Measurements from ENCODE around the gene F7.

- TF ChIP-seq CTCF (IDR thresholded peaks at IDR 0.05) = no peak
- TF ChIP-seq, protein P1, sequence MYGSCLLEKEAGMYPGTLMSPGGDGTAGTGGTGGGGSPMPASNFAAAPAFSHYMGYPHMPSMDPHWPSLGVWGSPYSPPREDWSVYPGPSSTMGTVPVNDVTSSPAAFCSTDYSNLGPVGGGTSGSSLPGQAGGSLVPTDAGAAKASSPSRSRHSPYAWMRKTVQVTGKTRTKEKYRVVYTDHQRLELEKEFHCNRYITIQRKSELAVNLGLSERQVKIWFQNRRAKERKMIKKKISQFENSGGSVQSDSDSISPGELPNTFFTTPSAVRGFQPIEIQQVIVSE (CRISPR knock-in tag; IDR thresholded peaks at IDR 0.05; ENCODE audit: borderline replicate concordance) = no peak
- no peak for TF ChIP-seq NFYB (CRISPR knock-in tag; conservative IDR thresholded peaks at IDR 0.05; ENCODE audit: low read depth)
- no peak for TF ChIP-seq GABPB1 (CRISPR knock-in tag; IDR thresholded peaks at IDR 0.05)
- TF ChIP-seq MAX (CRISPR knock-in tag; IDR thresholded peaks at IDR 0.05) = no peak
- TF ChIP-seq NR3C1 (CRISPR knock-in tag; conservative IDR thresholded peaks at IDR 0.05; ENCODE audit: low read depth) = no peak
- TF ChIP-seq, protein P2, sequence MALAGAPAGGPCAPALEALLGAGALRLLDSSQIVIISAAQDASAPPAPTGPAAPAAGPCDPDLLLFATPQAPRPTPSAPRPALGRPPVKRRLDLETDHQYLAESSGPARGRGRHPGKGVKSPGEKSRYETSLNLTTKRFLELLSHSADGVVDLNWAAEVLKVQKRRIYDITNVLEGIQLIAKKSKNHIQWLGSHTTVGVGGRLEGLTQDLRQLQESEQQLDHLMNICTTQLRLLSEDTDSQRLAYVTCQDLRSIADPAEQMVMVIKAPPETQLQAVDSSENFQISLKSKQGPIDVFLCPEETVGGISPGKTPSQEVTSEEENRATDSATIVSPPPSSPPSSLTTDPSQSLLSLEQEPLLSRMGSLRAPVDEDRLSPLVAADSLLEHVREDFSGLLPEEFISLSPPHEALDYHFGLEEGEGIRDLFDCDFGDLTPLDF (CRISPR knock-in tag; IDR thresholded peaks at IDR 0.05) = no peak
- TF ChIP-seq JAZF1 (CRISPR knock-in tag; IDR thresholded peaks at IDR 0.05) = no peak
- no peak for TF ChIP-seq FOXJ3 (CRISPR knock-in tag; IDR thresholded peaks at IDR 0.05; ENCODE audit: borderline replicate concordance)
- TF ChIP-seq ZNF121 (CRISPR knock-in tag; IDR thresholded peaks at IDR 0.05) = no peak
- TF ChIP-seq IRF2 (CRISPR knock-in tag; IDR thresholded peaks at IDR 0.05; ENCODE audit: borderline replicate concordance, low read depth) = no peak
Observed at GRCh38 chr13:113095146-113096051, 10.2 kb upstream of the F7 start.

Data from WTC11 (cell line).